ENCODE data around the gene MYO5B. TPM values are rescaled to one million over a fixed set of nuclear protein-coding genes. Genes with fewer than 3 reads are reported as not detected.

The MYO5B gene
- total and polyA plus RNA-seq, 4 donors, result 5.4 to 23.4 (median 11.4) TPM

DNA sequence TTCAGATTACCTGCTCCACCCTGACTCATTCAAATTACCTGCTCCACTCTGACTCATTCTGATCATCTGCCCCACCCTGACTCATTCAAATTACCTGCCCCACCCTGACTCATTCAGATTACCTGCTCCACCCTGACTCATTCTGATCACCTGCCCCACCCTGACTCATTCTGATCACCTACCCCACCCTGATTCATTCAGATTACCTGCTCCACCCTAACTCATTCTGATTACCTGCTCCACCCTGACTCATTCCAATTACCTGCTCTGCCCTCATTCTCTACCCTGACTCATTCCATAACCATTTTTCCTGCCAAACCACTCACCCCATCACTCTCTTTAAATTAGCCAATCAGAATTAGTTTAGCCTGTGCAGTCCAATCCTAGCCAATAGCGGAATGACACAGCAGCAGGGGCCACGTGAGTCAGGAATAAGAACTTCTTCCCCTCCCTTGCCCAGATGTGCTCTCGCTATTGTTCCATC, 45.2 kb upstream of the MYO5B start (continued):
- TF ChIP-seq JUND (IDR thresholded peaks at IDR 0.05), result no peak
- TF ChIP-seq, protein P1, sequence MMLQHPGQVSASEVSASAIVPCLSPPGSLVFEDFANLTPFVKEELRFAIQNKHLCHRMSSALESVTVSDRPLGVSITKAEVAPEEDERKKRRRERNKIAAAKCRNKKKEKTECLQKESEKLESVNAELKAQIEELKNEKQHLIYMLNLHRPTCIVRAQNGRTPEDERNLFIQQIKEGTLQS (IDR thresholded peaks at IDR 0.05), result no peak

DNA sequence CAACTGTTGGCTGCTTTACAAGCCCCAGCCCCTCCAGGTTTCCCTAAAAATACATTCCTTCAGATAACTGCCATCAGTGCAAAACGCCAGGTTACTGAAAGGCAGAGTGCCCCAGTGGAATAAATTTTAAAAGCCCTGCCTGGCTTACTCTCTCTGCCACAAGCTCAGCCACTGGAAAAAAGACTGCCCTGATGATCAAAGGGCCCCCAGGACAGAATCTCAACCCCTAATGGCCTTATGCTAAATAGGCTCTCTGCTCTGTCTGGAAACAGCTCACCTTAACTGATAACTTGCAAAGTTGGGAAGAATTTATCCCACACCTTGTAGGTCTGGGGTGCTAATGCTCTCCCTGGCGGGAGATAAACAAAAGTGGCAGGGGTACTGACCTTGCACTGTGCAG, 37.5 kb upstream of the MYO5B start:
- Histone ChIP-seq H3K27ac (ENCODE audit: low read depth in 1 of 2, low read length in 2 of 2) (no peak overlapping the region), H3K36me3 (ENCODE audit: control insufficient read depth in 4 of 4, insufficient read depth in 3 of 4, low read depth in 1 of 4, low read length in 3 of 4) (no peaks in the 10 kb centered on the region), H3K27me3 (ENCODE audit: control insufficient read depth in 4 of 4, insufficient read depth in 4 of 4, low read length in 3 of 4) (no peaks in the 10 kb centered on the region), H3K4me3 (ENCODE audit: low read depth in 1 of 3, low read length in 3 of 3) (no peak overlapping the region), H3K4me1 (ENCODE audit: control insufficient read depth in 4 of 4, insufficient read depth in 4 of 4, low read length in 3 of 4) (no peaks in the 10 kb centered on the region), H3K9ac (ENCODE audit: low read depth in 1 of 2, low read length in 2 of 2) (no peak overlapping the region), H3K9me3 (ENCODE audit: control insufficient read depth in 4 of 4, low read length in 3 of 4) (no peaks in the 10 kb centered on the region)
- TF ChIP-seq, protein P2, sequence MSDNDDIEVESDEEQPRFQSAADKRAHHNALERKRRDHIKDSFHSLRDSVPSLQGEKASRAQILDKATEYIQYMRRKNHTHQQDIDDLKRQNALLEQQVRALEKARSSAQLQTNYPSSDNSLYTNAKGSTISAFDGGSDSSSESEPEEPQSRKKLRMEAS (IDR thresholded peaks at IDR 0.05), result no peak
- TF ChIP-seq NR2F2 (IDR thresholded peaks at IDR 0.05), result no peak
- TF ChIP-seq, protein P3, sequence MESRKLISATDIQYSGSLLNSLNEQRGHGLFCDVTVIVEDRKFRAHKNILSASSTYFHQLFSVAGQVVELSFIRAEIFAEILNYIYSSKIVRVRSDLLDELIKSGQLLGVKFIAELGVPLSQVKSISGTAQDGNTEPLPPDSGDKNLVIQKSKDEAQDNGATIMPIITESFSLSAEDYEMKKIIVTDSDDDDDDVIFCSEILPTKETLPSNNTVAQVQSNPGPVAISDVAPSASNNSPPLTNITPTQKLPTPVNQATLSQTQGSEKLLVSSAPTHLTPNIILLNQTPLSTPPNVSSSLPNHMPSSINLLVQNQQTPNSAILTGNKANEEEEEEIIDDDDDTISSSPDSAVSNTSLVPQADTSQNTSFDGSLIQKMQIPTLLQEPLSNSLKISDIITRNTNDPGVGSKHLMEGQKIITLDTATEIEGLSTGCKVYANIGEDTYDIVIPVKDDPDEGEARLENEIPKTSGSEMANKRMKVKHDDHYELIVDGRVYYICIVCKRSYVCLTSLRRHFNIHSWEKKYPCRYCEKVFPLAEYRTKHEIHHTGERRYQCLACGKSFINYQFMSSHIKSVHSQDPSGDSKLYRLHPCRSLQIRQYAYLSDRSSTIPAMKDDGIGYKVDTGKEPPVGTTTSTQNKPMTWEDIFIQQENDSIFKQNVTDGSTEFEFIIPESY (IDR thresholded peaks at IDR 0.05), result no peak
- TF ChIP-seq, protein P1 (IDR thresholded peaks at IDR 0.05), result no peak
- 75% methylated on average over 2 of the region's 2 CpGs for WGBS
- DNase-seq (ENCODE audit: low spot score), result no peak

DNA sequence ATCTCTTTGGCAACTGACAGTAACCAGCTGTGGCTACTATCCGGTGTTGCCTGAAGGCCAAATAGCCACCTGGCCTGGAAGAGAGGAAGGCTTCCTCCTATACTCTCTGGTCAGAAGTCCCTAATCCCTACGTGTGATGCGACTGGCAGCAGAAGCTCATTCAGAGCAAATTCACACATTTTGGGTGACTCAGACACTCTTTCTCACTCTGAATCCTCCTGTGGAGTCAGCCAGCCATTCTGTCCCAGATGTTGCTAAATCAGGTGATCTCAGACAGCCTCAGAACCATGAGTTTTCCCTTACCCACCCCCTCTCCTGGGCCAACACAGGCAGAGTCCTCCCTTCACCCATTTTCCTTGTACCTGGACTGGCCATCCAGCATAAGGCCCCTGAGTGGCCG, 36.7 kb upstream of the MYO5B start:
- H3K4me1 ChIP-seq (ENCODE audit: control insufficient read depth in 4 of 4, insufficient read depth in 4 of 4, low read length in 3 of 4), result no peaks in the 10 kb centered on the region
- DNase-seq (ENCODE audit: low spot score), result no peak
- no peak for TF ChIP-seq JUND (IDR thresholded peaks at IDR 0.05)
- TF ChIP-seq, protein P3 (IDR thresholded peaks at IDR 0.05), result no peak
- no peak for TF ChIP-seq FOXA2 (IDR thresholded peaks at IDR 0.05)
- no peak for TF ChIP-seq RXRA (IDR thresholded peaks at IDR 0.05)
- no peak for TF ChIP-seq NR2F2 (IDR thresholded peaks at IDR 0.05)
- TF ChIP-seq, protein P2 (IDR thresholded peaks at IDR 0.05), result no peak
- TF ChIP-seq GABPA (IDR thresholded peaks at IDR 0.05 in 1 of 2, conservative IDR thresholded peaks at IDR 0.05 in 1 of 2), result no peak
- no peak for TF ChIP-seq EGR1 (IDR thresholded peaks at IDR 0.05; ENCODE audit: low read depth in 2 of 2)
- TF ChIP-seq, protein P4, sequence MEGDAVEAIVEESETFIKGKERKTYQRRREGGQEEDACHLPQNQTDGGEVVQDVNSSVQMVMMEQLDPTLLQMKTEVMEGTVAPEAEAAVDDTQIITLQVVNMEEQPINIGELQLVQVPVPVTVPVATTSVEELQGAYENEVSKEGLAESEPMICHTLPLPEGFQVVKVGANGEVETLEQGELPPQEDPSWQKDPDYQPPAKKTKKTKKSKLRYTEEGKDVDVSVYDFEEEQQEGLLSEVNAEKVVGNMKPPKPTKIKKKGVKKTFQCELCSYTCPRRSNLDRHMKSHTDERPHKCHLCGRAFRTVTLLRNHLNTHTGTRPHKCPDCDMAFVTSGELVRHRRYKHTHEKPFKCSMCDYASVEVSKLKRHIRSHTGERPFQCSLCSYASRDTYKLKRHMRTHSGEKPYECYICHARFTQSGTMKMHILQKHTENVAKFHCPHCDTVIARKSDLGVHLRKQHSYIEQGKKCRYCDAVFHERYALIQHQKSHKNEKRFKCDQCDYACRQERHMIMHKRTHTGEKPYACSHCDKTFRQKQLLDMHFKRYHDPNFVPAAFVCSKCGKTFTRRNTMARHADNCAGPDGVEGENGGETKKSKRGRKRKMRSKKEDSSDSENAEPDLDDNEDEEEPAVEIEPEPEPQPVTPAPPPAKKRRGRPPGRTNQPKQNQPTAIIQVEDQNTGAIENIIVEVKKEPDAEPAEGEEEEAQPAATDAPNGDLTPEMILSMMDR (IDR thresholded peaks at IDR 0.05; ENCODE audit: low read depth, low read length, missing input control), result no peak
- no peak for TF ChIP-seq YY1 (IDR thresholded peaks at IDR 0.05)
- no peak for TF ChIP-seq RAD21 (IDR thresholded peaks at IDR 0.05)
- TF ChIP-seq SP1 (IDR thresholded peaks at IDR 0.05), result no peak
- TF ChIP-seq TAF1 (conservative IDR thresholded peaks at IDR 0.05), result no peak
- no peak for TF ChIP-seq HNF4G (IDR thresholded peaks at IDR 0.05)
- TF ChIP-seq, protein P5, sequence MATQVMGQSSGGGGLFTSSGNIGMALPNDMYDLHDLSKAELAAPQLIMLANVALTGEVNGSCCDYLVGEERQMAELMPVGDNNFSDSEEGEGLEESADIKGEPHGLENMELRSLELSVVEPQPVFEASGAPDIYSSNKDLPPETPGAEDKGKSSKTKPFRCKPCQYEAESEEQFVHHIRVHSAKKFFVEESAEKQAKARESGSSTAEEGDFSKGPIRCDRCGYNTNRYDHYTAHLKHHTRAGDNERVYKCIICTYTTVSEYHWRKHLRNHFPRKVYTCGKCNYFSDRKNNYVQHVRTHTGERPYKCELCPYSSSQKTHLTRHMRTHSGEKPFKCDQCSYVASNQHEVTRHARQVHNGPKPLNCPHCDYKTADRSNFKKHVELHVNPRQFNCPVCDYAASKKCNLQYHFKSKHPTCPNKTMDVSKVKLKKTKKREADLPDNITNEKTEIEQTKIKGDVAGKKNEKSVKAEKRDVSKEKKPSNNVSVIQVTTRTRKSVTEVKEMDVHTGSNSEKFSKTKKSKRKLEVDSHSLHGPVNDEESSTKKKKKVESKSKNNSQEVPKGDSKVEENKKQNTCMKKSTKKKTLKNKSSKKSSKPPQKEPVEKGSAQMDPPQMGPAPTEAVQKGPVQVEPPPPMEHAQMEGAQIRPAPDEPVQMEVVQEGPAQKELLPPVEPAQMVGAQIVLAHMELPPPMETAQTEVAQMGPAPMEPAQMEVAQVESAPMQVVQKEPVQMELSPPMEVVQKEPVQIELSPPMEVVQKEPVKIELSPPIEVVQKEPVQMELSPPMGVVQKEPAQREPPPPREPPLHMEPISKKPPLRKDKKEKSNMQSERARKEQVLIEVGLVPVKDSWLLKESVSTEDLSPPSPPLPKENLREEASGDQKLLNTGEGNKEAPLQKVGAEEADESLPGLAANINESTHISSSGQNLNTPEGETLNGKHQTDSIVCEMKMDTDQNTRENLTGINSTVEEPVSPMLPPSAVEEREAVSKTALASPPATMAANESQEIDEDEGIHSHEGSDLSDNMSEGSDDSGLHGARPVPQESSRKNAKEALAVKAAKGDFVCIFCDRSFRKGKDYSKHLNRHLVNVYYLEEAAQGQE (IDR thresholded peaks at IDR 0.05), result no peak
- no peak for TF ChIP-seq FOXA1 (IDR thresholded peaks at IDR 0.05)
- no peak for TF ChIP-seq HNF4A (conservative IDR thresholded peaks at IDR 0.05)
- TF ChIP-seq, protein P1 (IDR thresholded peaks at IDR 0.05), result no peak
- H3K27me3 ChIP-seq (ENCODE audit: control insufficient read depth in 4 of 4, insufficient read depth in 4 of 4, low read length in 3 of 4), result no peaks in the 10 kb centered on the region
- no peak overlapping the region for H3K9ac ChIP-seq (ENCODE audit: low read depth in 1 of 2, low read length in 2 of 2)
- no peaks in the 10 kb centered on the region for H3K9me3 ChIP-seq (ENCODE audit: control insufficient read depth in 4 of 4, low read length in 3 of 4)
- H3K27ac ChIP-seq (ENCODE audit: low read depth in 1 of 2, low read length in 2 of 2), result no peak overlapping the region
- no peaks in the 10 kb centered on the region for H3K36me3 ChIP-seq (ENCODE audit: control insufficient read depth in 4 of 4, insufficient read depth in 3 of 4, low read depth in 1 of 4, low read length in 3 of 4)
- 80% methylated on average over 4 of the region's 4 CpGs for WGBS
- no peak overlapping the region for H3K4me3 ChIP-seq (ENCODE audit: low read depth in 1 of 3, low read length in 3 of 3)

All from liver (tissue), 9 donors.